Measurements from ENCODE around the gene SSTR3.

DNA sequence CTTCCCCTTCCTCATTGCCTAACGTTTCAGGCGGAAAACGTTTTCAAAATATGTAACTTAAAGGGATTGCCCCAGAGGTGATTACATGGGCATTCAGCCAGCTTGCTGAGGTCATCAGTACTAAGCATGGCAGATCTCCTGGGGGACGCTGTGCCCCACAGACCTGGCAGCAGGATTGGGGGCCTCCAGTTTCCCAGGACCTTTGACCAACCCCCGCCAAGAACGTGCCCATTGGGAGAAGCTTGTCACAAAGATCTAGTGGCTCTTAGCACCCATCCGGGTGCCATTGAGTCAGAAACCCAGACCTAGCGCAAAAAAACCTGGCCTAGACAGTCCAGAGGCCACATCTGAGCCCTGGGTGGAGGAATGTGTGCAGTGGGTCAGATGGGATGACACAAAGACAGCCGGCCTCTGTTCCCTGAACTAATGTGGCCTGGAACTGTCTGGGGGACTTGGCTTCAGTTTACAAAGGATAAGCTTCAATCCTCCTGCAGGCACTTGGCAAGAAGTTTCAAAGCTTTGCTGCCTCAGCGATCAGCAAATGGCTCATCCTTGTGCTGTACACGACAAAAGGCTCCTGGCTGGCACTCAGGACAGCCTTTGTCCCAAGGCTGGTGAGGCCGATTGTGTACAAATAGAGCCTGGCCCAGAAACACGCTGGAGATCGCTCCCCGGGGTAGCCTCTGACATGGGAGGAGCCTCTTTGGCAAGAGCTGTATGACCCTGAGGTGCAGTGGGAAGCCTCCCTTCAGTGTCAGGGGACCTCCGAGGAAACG lies 33.7 kb downstream of the SSTR3 start:
- TF ChIP-seq, protein P1, sequence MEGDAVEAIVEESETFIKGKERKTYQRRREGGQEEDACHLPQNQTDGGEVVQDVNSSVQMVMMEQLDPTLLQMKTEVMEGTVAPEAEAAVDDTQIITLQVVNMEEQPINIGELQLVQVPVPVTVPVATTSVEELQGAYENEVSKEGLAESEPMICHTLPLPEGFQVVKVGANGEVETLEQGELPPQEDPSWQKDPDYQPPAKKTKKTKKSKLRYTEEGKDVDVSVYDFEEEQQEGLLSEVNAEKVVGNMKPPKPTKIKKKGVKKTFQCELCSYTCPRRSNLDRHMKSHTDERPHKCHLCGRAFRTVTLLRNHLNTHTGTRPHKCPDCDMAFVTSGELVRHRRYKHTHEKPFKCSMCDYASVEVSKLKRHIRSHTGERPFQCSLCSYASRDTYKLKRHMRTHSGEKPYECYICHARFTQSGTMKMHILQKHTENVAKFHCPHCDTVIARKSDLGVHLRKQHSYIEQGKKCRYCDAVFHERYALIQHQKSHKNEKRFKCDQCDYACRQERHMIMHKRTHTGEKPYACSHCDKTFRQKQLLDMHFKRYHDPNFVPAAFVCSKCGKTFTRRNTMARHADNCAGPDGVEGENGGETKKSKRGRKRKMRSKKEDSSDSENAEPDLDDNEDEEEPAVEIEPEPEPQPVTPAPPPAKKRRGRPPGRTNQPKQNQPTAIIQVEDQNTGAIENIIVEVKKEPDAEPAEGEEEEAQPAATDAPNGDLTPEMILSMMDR (IDR thresholded peaks at IDR 0.05; ENCODE audit: low read length) = no peak
- no peak for TF ChIP-seq EZH2 (optimal IDR thresholded peaks at IDR 0.05; ENCODE audit: low read depth, low read length)

All from MM.1S (cell line).